ENCODE measurements around the gene RPLP1. TPM values are rescaled to one million over a fixed set of nuclear protein-coding genes. Genes with fewer than 3 reads are reported as not detected.

The RPLP1 gene
- total and polyA plus RNA-seq, 9 of the 15 experiments (the other 6 are each of a cell fraction or from before 2014, with no cell fraction given): 76.3 to 3,053 (median 847) TPM

GRCh38 chr15:69462493-69463181 is 10.0 kb downstream of the RPLP1 start:
- H3K27me3 ChIP-seq (ENCODE audit: control insufficient read depth in 2 of 2, insufficient read depth in 2 of 2, low read length in 2 of 2): no peaks in the 10 kb centered on the region
- BruUV-seq (replicated peaks): no TSS peak
- H3K9me3 ChIP-seq (replicated peaks; ENCODE audit: control insufficient read depth, insufficient read depth, low read depth, low read length): no peaks in the 10 kb centered on the region
- in situ Hi-C loops (cut with MboI): no loop called here
- H3K4me3 ChIP-seq: peak overlapping the region; percentile 45
- peak overlapping the region; percentile 90 to 92 for H3K9ac ChIP-seq (ENCODE audit: insufficient read depth in 1 of 2, low read depth in 2 of 2, low read length in 2 of 2)
- H3K36me3 ChIP-seq (ENCODE audit: control insufficient read depth, insufficient read depth, low read length): no peaks in the 10 kb centered on the region
- peak; percentile 96 for ATAC-seq
- peaks cover 12 to 27% of the 10 kb centered on the region in 2 experiments; a peak in 4 of 5 replicates for H3K4me1 ChIP-seq (replicated peaks in 1 of 2; ENCODE audit: control insufficient read depth in 2 of 2, insufficient read depth in 2 of 2, low read length in 2 of 2)
- 0% methylated on average over 31 of the region's 46 CpGs for WGBS (ENCODE audit: insufficient coverage, low coverage, missing lambda C conversion rate)
- DNase-seq (ENCODE audit: extremely low read depth in 1 of 4, low spot score in 3 of 4): peak; percentile 96 to 98 (median 97)
- ChIA-PET CTCF (ENCODE audit: low intra/inter-chr PET ratio) (no interaction called here), POLR2A (interaction anchor here (0.6 to 3.8 kb wide), 9 partner anchors 9 to 678 kb away, joined by 3 to 127 read pairs (median 3); partner anchors contain the start of genes KIF23 and RPLP1)
- peak overlapping the region; percentile 92 for H3K27ac ChIP-seq (ENCODE audit: extremely low read depth, low read depth, low read length)
- FAIRE-seq: peak; percentile 95
- no peaks in the 10 kb centered on the region for H3K9me1 ChIP-seq (ENCODE audit: control insufficient read depth, insufficient read depth, low read length)
- intact Hi-C loops (cut with micrococcal nuclease): loop anchor here (2.0 to 10.0 kb wide), 3 partner anchors 48 to 638 kb away; partner anchors contain the start of genes GLCE and KIF23
- no peaks in the 10 kb centered on the region; the same call in 1 of the 2 replicates for H4K20me1 ChIP-seq (replicated peaks; ENCODE audit: control insufficient read depth, insufficient read depth, low read length)
- peaks cover 6% of the 10 kb centered on the region; the same call in 2 of the 3 replicates for H3K79me2 ChIP-seq (ENCODE audit: control insufficient read depth, insufficient read depth, low read length)
- peak overlapping the region; percentile 97 for H2AFZ ChIP-seq (ENCODE audit: low read depth, low read length)
- H3K4me2 ChIP-seq (ENCODE audit: insufficient read depth, low read length): peak overlapping the region; percentile 86
- TF ChIP-seq RBM25 (IDR thresholded peaks at IDR 0.05; ENCODE audit: low read depth, low read length, severe bottlenecking) (no peak), MYNN (IDR thresholded peaks at IDR 0.05) (no peak), MYNN (CRISPR knock-in tag; IDR thresholded peaks at IDR 0.05) (no peak), SMAD1 (IDR thresholded peaks at IDR 0.05; ENCODE audit: low read depth, low read length, partially characterized antibody) (no peak), TAF9B (IDR thresholded peaks at IDR 0.05; ENCODE audit: partially characterized antibody) (peak; percentile 68), ESRRA (IDR thresholded peaks at IDR 0.05; ENCODE audit: borderline replicate concordance, low read depth) (peak; percentile 61), MEIS2 (IDR thresholded peaks at IDR 0.05; ENCODE audit: partially characterized antibody) (peak; percentile 82), TFAM (CRISPR knock-in tag; conservative IDR thresholded peaks at IDR 0.05) (no peak), FOXM1 (IDR thresholded peaks at IDR 0.05; ENCODE audit: low read depth) (peak; percentile 81), FOXM1 (CRISPR knock-in tag; IDR thresholded peaks at IDR 0.05; ENCODE audit: low read depth) (no peak), FOXK2 (conservative IDR thresholded peaks at IDR 0.05 in 1 of 2, IDR thresholded peaks at IDR 0.05 in 1 of 2; ENCODE audit: low read depth in 2 of 2) (no peak; a peak in 1 of 4 replicates), SREBF1 (IDR thresholded peaks at IDR 0.05; ENCODE audit: borderline replicate concordance, low read depth, low read length) (no peak), HNRNPH1 (optimal IDR thresholded peaks at IDR 0.05; ENCODE audit: low read depth, low read length) (no peak), GTF2B (IDR thresholded peaks at IDR 0.05; ENCODE audit: extremely low read depth, insufficient read length) (no peak), ZBED1 (IDR thresholded peaks at IDR 0.05) (no peak), PYGO2 (tag; IDR thresholded peaks at IDR 0.05) (no peak), ZNF507 (tag; conservative IDR thresholded peaks at IDR 0.05) (no peak), VEZF1 (CRISPR knock-in tag; IDR thresholded peaks at IDR 0.05) (peak; percentile 45; the same call in 1 of the 2 replicates), CREBBP (IDR thresholded peaks at IDR 0.05; ENCODE audit: low read depth, low read length) (no peak), ASH1L (IDR thresholded peaks at IDR 0.05; ENCODE audit: borderline replicate concordance, low read depth, partially characterized antibody) (no peak), TCFL5 (CRISPR knock-in tag; conservative IDR thresholded peaks at IDR 0.05) (no peak)

All from K562 (cell line).